ENCODE measurements around the gene SMIM41. TPM values are rescaled to one million over a fixed set of nuclear protein-coding genes. Genes with fewer than 3 reads are reported as not detected.

The SMIM41 gene
- total RNA-seq, 1 experiment from 2014 or later: not detected

- no peak for DNase-seq (ENCODE audit: low read depth)
Measured at GRCh38 chr12:52146822-52147366, 67.4 kb downstream of the SMIM41 start.

- DNase-seq (ENCODE audit: low read depth): peak; percentile 100
Measured at GRCh38 chr12:52147367-52147963, 68.0 kb downstream of the SMIM41 start.

GRCh38 chr12:52147964-52148463 lies 68.5 kb downstream of the SMIM41 start:
- DNase-seq (ENCODE audit: low read depth): peak; percentile 75

GRCh38 chr12:52148464-52149181 lies 69.1 kb downstream of the SMIM41 start:
- DNase-seq (ENCODE audit: low read depth): peak; percentile 89

GRCh38 chr12:52149182-52149641 lies 69.7 kb downstream of the SMIM41 start:
- peak; percentile 36 for DNase-seq (ENCODE audit: low read depth)

GRCh38 chr12:52149651-52150241 lies 70.2 kb downstream of the SMIM41 start:
- peak; percentile 69 for DNase-seq (ENCODE audit: low read depth)

GRCh38 chr12:52151153-52151836 lies 71.8 kb downstream of the SMIM41 start:
- no peak for DNase-seq (ENCODE audit: low read depth)

GRCh38 chr12:52151837-52152783 lies 72.6 kb downstream of the SMIM41 start:
- DNase-seq (ENCODE audit: low read depth): peak; percentile 82

- no peak for DNase-seq (ENCODE audit: low read depth)
Measured at GRCh38 chr12:52152905-52153317, 73.4 kb downstream of the SMIM41 start.

GRCh38 chr12:52155048-52155868 lies 75.8 kb downstream of the SMIM41 start:
- DNase-seq (ENCODE audit: low read depth): peak; percentile 54

- DNase-seq (ENCODE audit: low read depth): no peak
Measured at GRCh38 chr12:52156311-52156710, 76.8 kb downstream of the SMIM41 start.

- peak; percentile 81 for DNase-seq (ENCODE audit: low read depth)
Measured at GRCh38 chr12:52156757-52157565, 77.5 kb downstream of the SMIM41 start.

- DNase-seq (ENCODE audit: low read depth): no peak
Measured at GRCh38 chr12:52157566-52158150, 78.2 kb downstream of the SMIM41 start.

Other genes starting within 250 kb of the SMIM41 start
- 0.09 TPM in 1 of 2 replicates, not detected in the other for gene FIGNL2, start 231.0 kb upstream of the SMIM41 start, total RNA-seq (2014; rRNA removed; shearing (Covaris generic))
- gene ANKRD33, start 191.6 kb upstream of the SMIM41 start, total RNA-seq (2014; rRNA removed; shearing (Covaris generic)): not detected in 2 replicates
- 1.7 and 2.9 TPM in 2 replicates for gene ACVRL1, start 172.2 kb upstream of the SMIM41 start, total RNA-seq (2014; rRNA removed; shearing (Covaris generic))
- gene ACVR1B, start 128.0 kb upstream of the SMIM41 start, total RNA-seq (2014; rRNA removed; shearing (Covaris generic)): 6.3 and 11.5 TPM in 2 replicates
- gene TAMALIN, start 72.8 kb upstream of the SMIM41 start, total RNA-seq (2014; rRNA removed; shearing (Covaris generic)): 1.1 and 2.1 TPM in 2 replicates
- gene NR4A1, start 28.3 kb upstream of the SMIM41 start, total RNA-seq (2014; rRNA removed; shearing (Covaris generic)): 1.1 and 5.1 TPM in 2 replicates
- 156 and 160 TPM in 2 replicates for gene ATG101, start 9.7 kb upstream of the SMIM41 start, total RNA-seq (2014; rRNA removed; shearing (Covaris generic))
- 4.4 and 5.5 TPM in 2 replicates for gene KRT80, start 112.3 kb downstream of the SMIM41 start, total RNA-seq (2014; rRNA removed; shearing (Covaris generic))
- 5.5 and 12.2 TPM in 2 replicates for gene KRT7, start 153.5 kb downstream of the SMIM41 start, total RNA-seq (2014; rRNA removed; shearing (Covaris generic))
- 0.40 and 0.65 TPM in 2 replicates for gene KRT86, start 194.9 kb downstream of the SMIM41 start, total RNA-seq (2014; rRNA removed; shearing (Covaris generic))
- 0.74 and 1.0 TPM in 2 replicates for gene KRT81, start 211.8 kb downstream of the SMIM41 start, total RNA-seq (2014; rRNA removed; shearing (Covaris generic))
- gene KRT83, start 241.7 kb downstream of the SMIM41 start, total RNA-seq (2014; rRNA removed; shearing (Covaris generic)): not detected in 2 replicates